ENCODE measurements around the gene METAP2.

- TF ChIP-seq RBBP5 (IDR thresholded peaks at IDR 0.05; ENCODE audit: borderline replicate concordance, low read depth, low read length) = no peak
- no peak for TF ChIP-seq SRF (IDR thresholded peaks at IDR 0.05; ENCODE audit: low read depth, low read length)
- no peak for TF ChIP-seq ATF2 (IDR thresholded peaks at IDR 0.05; ENCODE audit: low read length)
- TF ChIP-seq CHD2 (IDR thresholded peaks at IDR 0.05; ENCODE audit: low read length) = no peak
- no peak for TF ChIP-seq TEAD4 (IDR thresholded peaks at IDR 0.05; ENCODE audit: low read depth, low read length)
- no peak for TF ChIP-seq CTCF (IDR thresholded peaks at IDR 0.05; ENCODE audit: control extremely low read depth in 1 of 3, insufficient read depth in 1 of 3, low read depth in 1 of 3, low read length in 3 of 3)
- no peak for TF ChIP-seq HDAC2 (IDR thresholded peaks at IDR 0.05; ENCODE audit: borderline replicate concordance in 1 of 2, low read depth in 2 of 2, low read length in 2 of 2)
- TF ChIP-seq RXRA (IDR thresholded peaks at IDR 0.05; ENCODE audit: insufficient read depth, low read depth, low read length) = no peak
Measured at GRCh38 chr12:95445884-95446505, 28.0 kb upstream of the METAP2 start.

Data from H1 (cell line).